Measurements from ENCODE around the gene SPEM3.

SPEM3 gene

GRCh38 chr17:7428557-7428956 lies at the start of gene SPEM3:
Gene SPEM3, plus strand, starts transcription at chr17:7428857. Its CDS starts 46 bp downstream, at chr17:7428903.
- DNase-seq (ENCODE audit: low read depth) = no peak

- no peak for DNase-seq (ENCODE audit: low read depth)
Observed at GRCh38 chr17:7379134-7379533, 49.5 kb upstream of the SPEM3 start.

- DNase-seq (ENCODE audit: low read depth) = peak; percentile 35
Observed at GRCh38 chr17:7380321-7380720, 48.3 kb upstream of the SPEM3 start.

DNA sequence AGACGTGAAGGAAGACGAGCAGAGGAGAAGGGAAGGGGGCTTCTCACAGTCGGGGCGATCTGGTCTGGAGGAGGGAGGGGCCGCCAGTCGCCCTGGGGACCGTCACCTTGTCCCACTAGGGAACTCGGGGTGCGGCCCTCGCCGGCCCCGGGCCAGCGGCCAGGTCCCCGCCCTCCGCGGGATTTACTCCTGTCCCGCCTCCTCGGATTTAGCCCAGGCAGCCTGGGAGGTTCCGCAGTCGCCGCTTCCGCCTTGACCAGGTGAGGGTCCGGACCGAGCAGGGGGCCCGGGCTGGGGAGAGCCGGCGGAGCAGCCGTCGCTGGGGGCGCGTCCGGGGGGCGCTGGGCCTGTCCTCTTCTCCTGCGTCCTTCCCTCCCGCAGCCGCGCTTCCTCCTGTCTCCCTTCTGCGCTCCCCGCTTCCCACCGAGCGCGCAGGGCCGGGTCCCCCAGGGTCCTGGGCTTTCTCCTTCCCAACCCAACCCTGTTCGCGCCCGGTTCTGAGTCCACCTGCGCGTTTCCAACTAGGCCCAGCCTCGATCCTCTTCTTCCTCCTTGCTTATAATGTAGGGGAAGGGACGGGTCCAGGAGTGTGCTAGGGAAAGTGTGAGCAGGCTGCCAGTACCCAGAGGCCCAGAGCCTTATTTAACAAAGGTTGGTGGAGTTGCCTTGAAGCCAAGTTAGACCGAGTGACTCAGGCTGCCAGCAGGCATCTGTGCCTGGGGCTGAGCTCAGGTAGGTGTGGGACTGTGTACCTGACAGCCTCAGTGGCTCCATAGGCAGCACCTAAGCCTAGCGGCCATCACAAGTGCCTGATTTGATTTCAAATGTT lies 47.6 kb upstream of the SPEM3 start, which contains the start of gene TNK1:
TSS of gene TNK1 (plus strand) at position 235 of the 829 bp plus-strand sequence. CDS start 1,838 bp downstream, outside the sequence.
- DNase-seq (ENCODE audit: low read depth) = no peak

GRCh38 chr17:7382901-7383300 lies 45.8 kb upstream of the SPEM3 start:
- no peak for DNase-seq (ENCODE audit: low read depth)

- DNase-seq (ENCODE audit: low read depth) = no peak
Observed at GRCh38 chr17:7383371-7383741, 45.3 kb upstream of the SPEM3 start.

- peak; percentile 28 for DNase-seq (ENCODE audit: low read depth)
Observed at GRCh38 chr17:7383742-7384488, 44.7 kb upstream of the SPEM3 start.

DNA sequence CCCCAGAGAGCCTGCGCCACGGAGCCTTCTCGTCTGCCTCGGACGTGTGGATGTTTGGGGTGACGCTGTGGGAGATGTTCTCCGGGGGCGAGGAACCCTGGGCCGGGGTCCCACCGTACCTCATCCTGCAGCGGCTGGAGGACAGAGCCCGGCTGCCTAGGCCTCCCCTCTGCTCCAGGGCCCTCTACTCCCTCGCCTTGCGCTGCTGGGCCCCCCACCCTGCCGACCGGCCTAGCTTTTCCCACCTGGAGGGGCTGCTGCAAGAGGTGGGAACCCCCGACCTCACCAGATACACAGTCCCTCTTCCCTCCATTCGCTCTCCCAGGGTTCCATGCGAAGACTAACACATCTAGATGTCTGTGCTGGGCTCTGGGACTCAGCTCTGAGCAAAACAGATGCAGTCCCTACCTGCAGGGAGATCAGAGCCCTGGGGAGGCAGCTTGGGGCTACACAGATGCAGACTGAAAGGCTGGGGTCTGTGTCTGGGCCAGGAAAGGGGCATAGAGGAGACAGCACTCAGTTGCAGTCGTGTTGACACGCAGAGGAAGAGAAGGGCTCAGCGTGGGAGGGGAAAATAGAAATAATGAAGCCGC lies 44.1 kb upstream of the SPEM3 start:
- no peak for DNase-seq (ENCODE audit: low read depth)

- no peak for DNase-seq (ENCODE audit: low read depth)
Observed at GRCh38 chr17:7388856-7389255, 39.8 kb upstream of the SPEM3 start.

GRCh38 chr17:7389924-7390910 lies 38.4 kb upstream of the SPEM3 start:
- DNase-seq (ENCODE audit: low read depth) = no peak

DNA sequence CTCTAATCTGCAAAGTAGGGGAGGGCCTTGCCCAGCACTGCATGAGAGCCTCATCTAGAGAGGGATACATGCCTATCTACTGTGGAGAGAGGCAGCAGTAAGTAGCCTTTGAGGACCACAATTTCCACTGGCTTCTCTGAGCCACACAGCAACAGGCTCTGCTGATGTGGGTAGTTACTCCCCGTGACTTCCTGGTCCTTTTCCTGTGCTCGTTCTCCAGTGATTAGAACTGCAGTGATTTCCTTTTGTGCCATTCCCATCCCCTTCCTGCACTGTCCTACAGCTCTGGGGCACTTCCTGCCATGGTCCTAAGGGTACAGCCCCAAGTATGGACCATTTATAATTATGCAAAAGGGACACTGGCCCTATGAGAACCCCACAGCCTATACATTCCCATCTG lies 37.4 kb upstream of the SPEM3 start:
- no peak for DNase-seq (ENCODE audit: low read depth)

GRCh38 chr17:7392696-7393612 lies 35.7 kb upstream of the SPEM3 start:
- DNase-seq (ENCODE audit: low read depth) = no peak

DNA sequence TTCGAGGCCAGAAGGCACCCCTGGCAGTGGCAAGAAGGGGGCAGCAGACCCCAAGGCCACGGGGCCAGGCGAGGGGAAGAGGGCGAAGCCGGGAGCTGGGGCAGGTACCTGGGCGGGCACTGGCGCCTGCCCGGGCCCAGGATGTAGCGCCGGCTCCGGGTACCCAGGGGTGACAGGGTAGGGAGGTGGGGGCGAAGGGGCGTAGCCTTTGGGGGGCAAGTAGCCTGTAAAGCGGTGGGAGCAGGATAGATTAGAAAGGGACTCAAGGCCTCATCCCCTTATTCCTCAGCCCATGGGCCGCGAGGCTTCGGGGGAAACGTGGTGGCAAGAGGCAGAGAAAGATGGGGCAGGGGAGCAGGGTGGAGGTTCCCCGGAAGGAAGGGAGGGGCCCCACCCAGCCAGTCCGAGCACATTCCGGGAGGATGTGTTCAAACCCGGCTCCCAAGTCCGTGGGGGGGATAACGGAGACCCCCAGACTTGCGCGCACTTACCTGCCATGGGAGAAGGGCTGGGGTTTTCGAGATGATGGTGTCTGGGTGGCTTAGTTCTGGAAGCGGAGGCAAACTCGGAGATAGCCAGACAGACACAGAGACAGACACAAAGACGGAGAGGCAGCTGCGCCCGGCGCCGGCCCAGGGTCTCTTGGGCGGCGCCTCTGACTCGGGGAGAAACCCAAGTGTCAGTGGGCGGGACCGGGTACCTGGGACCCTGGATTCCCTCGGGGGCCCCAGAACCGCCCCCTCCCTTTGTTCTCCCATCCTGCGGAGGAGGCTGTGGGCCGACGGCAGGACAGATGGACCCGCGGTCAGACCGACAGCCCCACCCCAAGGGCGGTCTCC lies 34.8 kb upstream of the SPEM3 start:
- no peak for DNase-seq (ENCODE audit: low read depth)

GRCh38 chr17:7394452-7395191 lies 34.0 kb upstream of the SPEM3 start, which contains the start of gene PLSCR3:
Gene PLSCR3, minus strand, starts transcription at chr17:7394525. Its CDS starts 415 bp downstream, at chr17:7394110.
- DNase-seq (ENCODE audit: low read depth) = peak; percentile 80

DNA sequence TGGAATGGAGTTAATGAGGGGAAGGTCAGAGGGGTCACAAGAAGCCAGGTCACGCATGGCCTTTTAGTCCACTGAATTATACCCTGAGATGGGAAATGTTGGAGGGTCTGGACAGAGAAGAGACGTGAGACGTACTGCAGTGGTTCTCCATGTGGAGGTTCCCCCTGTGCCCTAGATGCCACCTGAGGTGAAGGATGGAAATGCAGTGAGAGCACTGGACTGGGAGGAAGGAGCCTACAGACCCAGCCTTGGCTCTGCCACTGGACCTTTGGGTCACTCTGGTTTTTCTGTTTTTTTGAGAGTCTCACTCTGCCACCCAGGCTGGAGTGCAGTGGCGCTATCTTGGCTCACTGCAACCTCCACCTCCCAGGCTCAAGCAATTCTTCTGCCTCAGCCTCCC lies 32.5 kb upstream of the SPEM3 start:
- DNase-seq (ENCODE audit: low read depth) = no peak

- no peak for DNase-seq (ENCODE audit: low read depth)
Observed at GRCh38 chr17:7398612-7399011, 30.0 kb upstream of the SPEM3 start.

- no peak for DNase-seq (ENCODE audit: low read depth)
Observed at GRCh38 chr17:7403043-7403726, 25.5 kb upstream of the SPEM3 start.

GRCh38 chr17:7403727-7403976 lies 25.0 kb upstream of the SPEM3 start:
- peak; percentile 74 for DNase-seq (ENCODE audit: low read depth)

Measured in iris pigment epithelial cell (primary cell).